B cell (primary cell): Measurements from ENCODE around the gene MT4. TPM values are rescaled to one million over a fixed set of nuclear protein-coding genes. Genes with fewer than 3 reads are reported as not detected.

Experiments
- ATAC-seq: fragments of 200-7000 bp; cut with Tn5 transposase; one replicate; pipeline ENCODE4 v1.10.0; 2021; ENCODE audit warnings: low read depth, mild to moderate bottlenecking, moderate number of reproducible peaks, moderate library complexity
- CTCF ChIA-PET: fragments of 350-600 bp; sonication (Branson Sonifier 250); formaldehyde crosslinking; loops from one replicate; lab custom pipeline; 2021; ENCODE audit warnings: antibody characterized with exemption, inconsistent platforms; lab: Charles Lee
- POLR2A ChIA-PET: fragments of 350-600 bp; sonication (Branson Sonifier 250); formaldehyde crosslinking; loops from one replicate; lab custom pipeline; 2021; ENCODE audit warnings: antibody characterized with exemption; lab: Charles Lee
- DNase-seq: peaks from one replicate; pipeline ENCODE4 v3.0.0; 2013
- H2AFZ ChIP-seq: 2 replicates; pipeline ENCODE4 v1.6.1; 2012; ENCODE audit warnings: mild to moderate bottlenecking, low read depth, low read length; ENCODE audit not compliant: insufficient read depth, poor library complexity, severe bottlenecking
- H3K27ac ChIP-seq, 2 donors: 1 replicate in 1 of 2; 2 replicates in 1 of 2; pipeline ENCODE4 v1.5.1; 2012 to 2013; ENCODE audit warnings: low read length in 2 of 2, mild to moderate bottlenecking in 2 of 2, moderate library complexity in 1 of 2
- H3K27me3 ChIP-seq, 4 experiments: fragments of 200-600 bp in 1 of 4; sonication (generic) in 1 of 4; replicated peaks in 1 of 4; 1 replicate in 2 of 4; 2 replicates in 2 of 4; pipeline versions ENCODE4 v1.6.1 to v1.7.0; 2013 to 2016; ENCODE audit warnings: low read length in 3 of 4, mild to moderate bottlenecking in 2 of 4, mixed read lengths in 1 of 4, moderate library complexity in 1 of 4; ENCODE audit not compliant: insufficient read depth in 4 of 4, control insufficient read depth in 3 of 4; ENCODE audit errors: control extremely low read depth in 1 of 4
- H3K36me3 ChIP-seq, 2 experiments: replicated peaks in 1 of 2; 1 replicate in 1 of 2; 2 replicates in 1 of 2; pipeline versions ENCODE4 v1.6.1 to v1.7.1; 2013; ENCODE audit warnings: low read length in 1 of 2; ENCODE audit not compliant: insufficient read depth in 2 of 2, control insufficient read depth in 1 of 2; ENCODE audit errors: control extremely low read depth in 1 of 2, extremely low read depth in 1 of 2
- H3K4me1 ChIP-seq, 2 donors: fragments of 200-600 bp in 1 of 2; sonication (generic) in 1 of 2; 1 replicate in 1 of 2; 2 replicates in 1 of 2; pipeline versions ENCODE4 v1.5.1 to v1.6.1; 2013 to 2017; ENCODE audit warnings: low read length in 2 of 2; ENCODE audit not compliant: control insufficient read depth in 2 of 2, insufficient read depth in 2 of 2
- H3K4me2 ChIP-seq: replicated peaks from 2 replicates; pipeline ENCODE3; 2012; ENCODE audit warnings: mild to moderate bottlenecking, low read depth, low read length; ENCODE audit not compliant: poor library complexity, severe bottlenecking
- H3K4me3 ChIP-seq, 5 experiments: fragments of 200-600 bp in 1 of 5; sonication (generic) in 1 of 5; 1 replicate in 3 of 5; 2 replicates in 2 of 5; pipeline versions ENCODE4 v1.5.1 to v1.7.0; 2011 to 2016; ENCODE audit warnings: low read length in 4 of 5, mild to moderate bottlenecking in 4 of 5, low read depth in 2 of 5, control low read depth in 1 of 5, moderate library complexity in 1 of 5; ENCODE audit not compliant: insufficient read depth in 1 of 5; ENCODE audit errors: control extremely low read depth in 1 of 5, extremely low read depth in 1 of 5
- H3K79me2 ChIP-seq: fragments of 200-600 bp; sonication (generic); one replicate; pipeline ENCODE4 v1.6.0; 2016; ENCODE audit warnings: low read length; ENCODE audit not compliant: control insufficient read depth, insufficient read depth
- H3K9ac ChIP-seq: fragments of 200-600 bp; sonication (generic); 2 replicates; pipeline ENCODE4 v1.6.1; 2017; ENCODE audit warnings: mild to moderate bottlenecking, low read length, moderate library complexity
- H3K9me3 ChIP-seq, 3 donors: one replicate each; pipeline versions ENCODE4 v1.6.1 to v1.7.1; 2013; ENCODE audit warnings: low read length in 2 of 3; ENCODE audit not compliant: control insufficient read depth in 2 of 3, insufficient read depth in 1 of 3; ENCODE audit errors: control extremely low read depth in 1 of 3
- H4K20me1 ChIP-seq: 2 replicates; pipeline ENCODE4 v1.6.0; 2012; ENCODE audit warnings: mild to moderate bottlenecking, low read length; ENCODE audit not compliant: insufficient read depth, control insufficient read depth, poor library complexity, severe bottlenecking
- H3K27ac Mint-ChIP-seq: one replicate; pipeline ENCODE4 v1.8.0; 2021; ENCODE audit warnings: mixed read lengths
- H3K27me3 Mint-ChIP-seq: one replicate; pipeline ENCODE4 v1.8.0; 2021; ENCODE audit warnings: mixed read lengths
- H3K4me1 Mint-ChIP-seq: one replicate; pipeline ENCODE4 v1.8.0; 2021; ENCODE audit warnings: mixed read lengths
- H3K4me3 Mint-ChIP-seq: one replicate; pipeline ENCODE4 v1.8.0; 2021; ENCODE audit warnings: mixed read lengths
- H3K9me3 Mint-ChIP-seq: one replicate; pipeline ENCODE4 v1.8.0; 2022; ENCODE audit warnings: mixed read lengths; ENCODE audit not compliant: insufficient read depth
- CTCF ChIP-seq: fragments of 200-600 bp; IDR thresholded peaks from one replicate; pipeline ENCODE4 v1.8.0; 2022; ENCODE audit warnings: antibody characterized with exemption, mild to moderate bottlenecking
- EZH2 ChIP-seq: IDR thresholded peaks from 2 replicates; pipeline ENCODE4 v1.6.1; 2012; ENCODE audit warnings: borderline replicate concordance, low read depth, mild to moderate bottlenecking, moderate library complexity, low read length; ENCODE audit not compliant: insufficient read depth, poor library complexity, severe bottlenecking
- WGBS: methylation state at CpG from one replicate; pipeline ENCODE4 v1.1.5; 2013; ENCODE audit warnings: missing lambda C conversion rate; ENCODE audit not compliant: insufficient coverage; 5-methylcytosine and 5-hydroxymethylcytosine counted together
- intact Hi-C: fragments of 100-400 bp; cut with micrococcal nuclease; formaldehyde crosslinking; loops from one replicate; pipeline ENCODE4 v1.10.0; 2022
- polyA plus RNA-seq: library from polyadenylated mRNA; depleted of rRNA; stranded (reverse); fragments of >200 nt; gene quantifications from 2 replicates; pipeline ENCODE4 v1.2.3, GENCODE V29; 2012
- total RNA-seq, 2 donors: library from RNA; stranded (reverse); fragments of 120-200 nt in 1 of 2; gene quantifications; 1 replicate in 1 of 2; 2 replicates in 1 of 2; pipeline versions ENCODE4 v1.2.3 to v1.2.4, GENCODE V29; 2013 to 2022

The MT4 gene
- total and polyA plus RNA-seq, 2 donors (not counting 1 experiment from before 2014, with no cell fraction given) = not detected

DNA sequence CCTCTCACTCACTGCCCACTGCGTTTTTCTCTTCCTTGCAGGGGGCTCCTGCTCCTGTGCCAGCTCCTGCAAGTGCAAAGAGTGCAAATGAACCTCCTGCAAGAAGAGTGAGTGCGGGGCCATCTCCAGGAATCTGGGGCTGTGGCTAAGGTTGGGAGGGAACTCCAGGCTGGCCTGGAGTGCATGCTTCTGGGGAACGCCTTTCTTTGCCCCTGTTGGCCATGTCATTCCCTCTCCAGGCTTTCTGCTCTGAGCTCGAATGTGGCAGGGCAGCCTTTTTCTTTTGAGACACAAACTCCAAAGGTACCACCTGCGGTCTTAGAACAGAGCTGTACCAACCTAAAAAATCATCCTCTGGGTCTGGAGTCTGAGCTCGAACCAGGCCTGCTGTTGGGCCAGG, 53.3 kb downstream of the MT4 start:
- H3K27ac Mint-ChIP-seq = no peak overlapping the region
- peaks cover 38% of the 10 kb centered on the region for H3K27me3 Mint-ChIP-seq
- Histone ChIP-seq H3K9ac (no peak overlapping the region), H4K20me1 (no peaks in the 10 kb centered on the region), H3K4me3 (no peak overlapping the region), H3K9me3 (no peaks in the 10 kb centered on the region), H3K27ac (no peak overlapping the region), H2AFZ (no peak overlapping the region), H3K4me2 (no peak overlapping the region), H3K36me3 (no peaks in the 10 kb centered on the region), H3K79me2 (no peaks in the 10 kb centered on the region), H3K27me3 (peaks cover 0 to 33% (median 17%) of the 10 kb centered on the region in 4 experiments), H3K4me1 (peaks cover 10% of the 10 kb centered on the region in 2 donors)
- no peak overlapping the region for H3K4me3 Mint-ChIP-seq
- ATAC-seq (no peak), DNase-seq (no peak)
- ChIA-PET POLR2A (no interaction called here), CTCF (interaction anchor here (1.4 kb wide), 1 partner anchor 17 kb away, joined by 6 read pairs; no protein-coding TSS in a partner anchor)
- 58% methylated on average over 5 of the region's 6 CpGs for WGBS
- peaks cover 10% of the 10 kb centered on the region for H3K4me1 Mint-ChIP-seq
- intact Hi-C loops = no loop called here
- no peaks in the 10 kb centered on the region for H3K9me3 Mint-ChIP-seq
- TF ChIP-seq CTCF (no peak), EZH2 (no peak)

Other genes starting within 250 kb of the MT4 start
- 225 and 234 TPM in 2 replicates for gene AMFR, start 139.5 kb upstream of the MT4 start, total RNA-seq
- gene AMFR, start 139.5 kb upstream of the MT4 start, polyA plus RNA-seq = 118 and 165 TPM in 2 replicates
- 85.5 and 89.4 TPM in 2 replicates for gene NUDT21, start 113.7 kb upstream of the MT4 start, total RNA-seq
- gene NUDT21, start 113.7 kb upstream of the MT4 start, polyA plus RNA-seq = 25.0 and 27.3 TPM in 2 replicates
- gene OGFOD1, start 113.5 kb upstream of the MT4 start, total RNA-seq = 28.7 and 30.9 TPM in 2 replicates
- 6.0 and 8.4 TPM in 2 replicates for gene OGFOD1, start 113.5 kb upstream of the MT4 start, polyA plus RNA-seq
- 63.4 and 69.6 TPM in 2 replicates for gene BBS2, start 45.0 kb upstream of the MT4 start, total RNA-seq
- 49.4 and 70.8 TPM in 2 replicates for gene BBS2, start 45.0 kb upstream of the MT4 start, polyA plus RNA-seq
- gene MT3, start 24.5 kb downstream of the MT4 start, total RNA-seq = not detected in 2 replicates
- gene MT3, start 24.5 kb downstream of the MT4 start, polyA plus RNA-seq = not detected in 2 replicates
- 6.7 and 14.4 TPM in 2 replicates for gene MT2A, start 43.5 kb downstream of the MT4 start, total RNA-seq
- 1.1 and 3.1 TPM in 2 replicates for gene MT2A, start 43.5 kb downstream of the MT4 start, polyA plus RNA-seq
- not detected in 2 replicates for gene MT1E, start 60.7 kb downstream of the MT4 start, total RNA-seq
- 0.32 and 3.1 TPM in 2 replicates for gene MT1E, start 60.7 kb downstream of the MT4 start, polyA plus RNA-seq
- not detected in 2 replicates for gene MT1M, start 67.6 kb downstream of the MT4 start, total RNA-seq
- not detected in 2 replicates for gene MT1M, start 67.6 kb downstream of the MT4 start, polyA plus RNA-seq
- gene MT1A, start 73.6 kb downstream of the MT4 start, total RNA-seq = not detected in 2 replicates
- gene MT1A, start 73.6 kb downstream of the MT4 start, polyA plus RNA-seq = not detected in 2 replicates
- gene MT1B, start 86.8 kb downstream of the MT4 start, total RNA-seq = not detected in 2 replicates
- gene MT1B, start 86.8 kb downstream of the MT4 start, polyA plus RNA-seq = not detected in 2 replicates
- 4.3 and 7.6 TPM in 2 replicates for gene MT1F, start 92.9 kb downstream of the MT4 start, total RNA-seq
- gene MT1F, start 92.9 kb downstream of the MT4 start, polyA plus RNA-seq = 2.2 and 5.3 TPM in 2 replicates
- not detected in 2 replicates for gene MT1G, start 103.0 kb downstream of the MT4 start, total RNA-seq
- gene MT1G, start 103.0 kb downstream of the MT4 start, polyA plus RNA-seq = not detected in 2 replicates
- not detected in 2 replicates for gene MT1H, start 104.7 kb downstream of the MT4 start, total RNA-seq
- gene MT1H, start 104.7 kb downstream of the MT4 start, polyA plus RNA-seq = not detected in 2 replicates
- gene MT1X, start 117.4 kb downstream of the MT4 start, total RNA-seq = 13.0 and 17.2 TPM in 2 replicates
- gene MT1X, start 117.4 kb downstream of the MT4 start, polyA plus RNA-seq = 8.0 and 9.1 TPM in 2 replicates
- 64.6 and 67.1 TPM in 2 replicates for gene NUP93, start 165.1 kb downstream of the MT4 start, total RNA-seq
- gene NUP93, start 165.1 kb downstream of the MT4 start, polyA plus RNA-seq = 23.6 and 30.4 TPM in 2 replicates